ENCODE data around the gene AQP7. TPM values are rescaled to one million over a fixed set of nuclear protein-coding genes. Genes with fewer than 3 reads are reported as not detected.

AQP7 gene
- total RNA-seq, 1 donor from 2014 or later: 5.0 TPM

DNA sequence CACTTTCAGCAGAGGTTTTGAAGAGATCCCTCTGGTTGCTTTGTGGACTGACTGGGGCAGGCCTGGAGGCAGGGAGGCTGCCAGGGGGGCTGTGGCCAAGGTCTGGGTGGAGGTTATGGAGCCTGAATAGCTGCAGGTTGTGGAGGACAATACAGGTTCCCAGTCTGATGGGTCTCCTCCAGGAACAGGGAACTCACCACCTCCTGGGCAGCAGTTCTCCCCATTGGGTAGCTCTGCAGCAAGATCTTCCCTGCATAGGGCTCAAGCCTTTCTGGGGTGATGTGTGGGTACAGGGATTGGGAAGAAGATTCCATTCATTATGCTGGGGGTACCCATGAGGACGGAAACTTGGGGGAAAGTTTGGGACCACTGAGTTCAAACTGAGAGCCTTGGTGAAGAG is 38.2 kb upstream of the AQP7 start:
- no peak for DNase-seq (ENCODE audit: extremely low spot score, unreplicated experiment)
- Mint-ChIP-seq H3K4me3 (no peak overlapping the region), H3K4me1 (ENCODE audit: unreplicated experiment) (peaks cover 20% of the 10 kb centered on the region), H3K27me3 (peaks cover 4% of the 10 kb centered on the region), H3K27ac (no peak overlapping the region), H3K36me3 (no peaks in the 10 kb centered on the region), H3K9me3 (no peaks in the 10 kb centered on the region)
- TF ChIP-seq, protein P1, sequence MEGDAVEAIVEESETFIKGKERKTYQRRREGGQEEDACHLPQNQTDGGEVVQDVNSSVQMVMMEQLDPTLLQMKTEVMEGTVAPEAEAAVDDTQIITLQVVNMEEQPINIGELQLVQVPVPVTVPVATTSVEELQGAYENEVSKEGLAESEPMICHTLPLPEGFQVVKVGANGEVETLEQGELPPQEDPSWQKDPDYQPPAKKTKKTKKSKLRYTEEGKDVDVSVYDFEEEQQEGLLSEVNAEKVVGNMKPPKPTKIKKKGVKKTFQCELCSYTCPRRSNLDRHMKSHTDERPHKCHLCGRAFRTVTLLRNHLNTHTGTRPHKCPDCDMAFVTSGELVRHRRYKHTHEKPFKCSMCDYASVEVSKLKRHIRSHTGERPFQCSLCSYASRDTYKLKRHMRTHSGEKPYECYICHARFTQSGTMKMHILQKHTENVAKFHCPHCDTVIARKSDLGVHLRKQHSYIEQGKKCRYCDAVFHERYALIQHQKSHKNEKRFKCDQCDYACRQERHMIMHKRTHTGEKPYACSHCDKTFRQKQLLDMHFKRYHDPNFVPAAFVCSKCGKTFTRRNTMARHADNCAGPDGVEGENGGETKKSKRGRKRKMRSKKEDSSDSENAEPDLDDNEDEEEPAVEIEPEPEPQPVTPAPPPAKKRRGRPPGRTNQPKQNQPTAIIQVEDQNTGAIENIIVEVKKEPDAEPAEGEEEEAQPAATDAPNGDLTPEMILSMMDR (conservative IDR thresholded peaks at IDR 0.05): no peak

DNA sequence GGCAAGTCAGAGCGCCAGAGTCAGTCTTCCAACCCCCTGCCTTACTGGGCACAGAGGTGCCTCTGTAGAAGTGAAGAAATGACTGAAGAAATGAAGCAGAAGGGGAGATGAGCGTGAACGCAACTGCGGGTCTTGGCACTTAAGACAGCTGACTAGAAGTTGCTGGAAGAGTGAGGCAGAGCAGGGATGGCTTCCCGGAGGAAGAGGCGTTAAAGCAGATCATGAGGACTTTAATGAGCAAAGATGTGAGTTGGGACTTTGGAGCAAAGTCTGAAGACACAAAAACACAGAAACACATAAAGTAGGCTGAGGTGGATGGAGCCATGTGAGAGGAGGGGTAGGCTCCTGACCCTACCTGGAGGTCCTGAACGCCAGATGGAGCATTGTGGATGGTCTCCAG is 37.8 kb upstream of the AQP7 start:
- no peak overlapping the region for H3K27ac Mint-ChIP-seq
- H3K27me3 Mint-ChIP-seq: peaks cover 2% of the 10 kb centered on the region
- H3K9me3 Mint-ChIP-seq: no peaks in the 10 kb centered on the region
- TF ChIP-seq, protein P1 (conservative IDR thresholded peaks at IDR 0.05): no peak
- peaks cover 18% of the 10 kb centered on the region for H3K4me1 Mint-ChIP-seq (ENCODE audit: unreplicated experiment)
- H3K36me3 Mint-ChIP-seq: no peaks in the 10 kb centered on the region
- DNase-seq (ENCODE audit: extremely low spot score, unreplicated experiment): no peak
- H3K4me3 Mint-ChIP-seq: no peak overlapping the region

DNA sequence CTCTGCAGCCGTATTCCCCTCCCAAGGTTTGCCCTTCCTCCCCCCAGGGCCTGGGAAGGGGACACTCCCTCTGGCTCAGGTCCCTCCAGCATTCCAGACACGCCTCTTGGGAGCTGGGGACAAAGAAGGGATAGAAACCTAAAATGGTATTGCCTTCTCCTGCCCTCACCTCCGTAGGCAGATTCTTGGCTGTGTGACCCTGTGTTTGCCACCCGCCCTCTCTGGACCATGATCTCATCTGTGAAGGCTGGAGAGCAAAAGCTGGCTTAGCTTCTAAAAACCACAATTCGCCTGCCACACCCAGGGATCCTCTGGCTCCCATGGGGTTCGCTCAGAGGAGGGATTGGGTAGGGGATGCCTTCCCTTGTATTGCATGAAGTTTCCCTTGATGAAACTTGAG is 37.4 kb upstream of the AQP7 start:
- Mint-ChIP-seq H3K36me3 (no peaks in the 10 kb centered on the region), H3K4me1 (ENCODE audit: unreplicated experiment) (peaks cover 15% of the 10 kb centered on the region), H3K9me3 (no peaks in the 10 kb centered on the region), H3K4me3 (no peak overlapping the region), H3K27ac (no peak overlapping the region), H3K27me3 (no peaks in the 10 kb centered on the region)
- DNase-seq (ENCODE audit: extremely low spot score, unreplicated experiment): no peak
- TF ChIP-seq, protein P1 (conservative IDR thresholded peaks at IDR 0.05): no peak

DNA sequence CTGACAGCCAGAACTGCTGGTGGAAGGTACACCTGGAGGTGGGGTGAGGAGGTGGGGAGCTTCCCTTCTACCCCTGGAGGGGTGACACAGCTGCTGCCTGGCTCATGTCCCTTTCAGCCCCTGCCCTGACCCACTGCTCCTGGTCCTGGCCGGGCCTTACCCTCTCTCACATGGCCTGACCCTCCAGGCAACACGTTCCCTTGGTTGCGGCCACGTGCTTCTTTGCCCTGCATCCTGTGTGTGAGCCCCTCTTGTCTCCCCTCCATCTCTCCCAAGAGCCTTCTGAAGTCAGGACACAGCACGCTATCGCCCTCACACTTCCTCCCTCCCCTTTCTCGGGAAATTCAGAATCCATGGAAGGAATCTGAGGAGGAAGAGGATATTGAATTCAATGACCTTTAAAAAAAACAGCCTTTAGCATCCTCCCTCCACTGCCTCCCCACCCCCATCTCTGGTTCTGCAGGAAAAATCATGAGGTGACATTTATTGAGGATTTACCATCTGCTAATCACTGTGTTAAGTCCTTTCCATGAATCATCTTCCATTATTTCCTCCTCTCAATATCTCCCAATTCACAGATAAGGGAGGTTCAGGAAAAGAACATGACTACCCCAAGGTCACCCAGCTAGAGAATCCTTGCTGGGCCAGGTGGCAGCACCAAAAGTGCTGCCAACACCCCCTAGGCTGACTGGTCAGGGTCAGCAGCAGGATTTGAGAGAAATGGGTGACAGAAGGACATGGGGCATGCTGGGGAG is 36.7 kb upstream of the AQP7 start:
- DNase-seq (ENCODE audit: extremely low spot score, unreplicated experiment): no peak
- H3K27me3 Mint-ChIP-seq: no peaks in the 10 kb centered on the region
- H3K9me3 Mint-ChIP-seq: no peaks in the 10 kb centered on the region
- H3K27ac Mint-ChIP-seq: no peak overlapping the region
- peaks cover 18% of the 10 kb centered on the region for H3K4me1 Mint-ChIP-seq (ENCODE audit: unreplicated experiment)
- TF ChIP-seq, protein P1 (conservative IDR thresholded peaks at IDR 0.05): no peak
- no peaks in the 10 kb centered on the region for H3K36me3 Mint-ChIP-seq
- no peak overlapping the region for H3K4me3 Mint-ChIP-seq

DNA sequence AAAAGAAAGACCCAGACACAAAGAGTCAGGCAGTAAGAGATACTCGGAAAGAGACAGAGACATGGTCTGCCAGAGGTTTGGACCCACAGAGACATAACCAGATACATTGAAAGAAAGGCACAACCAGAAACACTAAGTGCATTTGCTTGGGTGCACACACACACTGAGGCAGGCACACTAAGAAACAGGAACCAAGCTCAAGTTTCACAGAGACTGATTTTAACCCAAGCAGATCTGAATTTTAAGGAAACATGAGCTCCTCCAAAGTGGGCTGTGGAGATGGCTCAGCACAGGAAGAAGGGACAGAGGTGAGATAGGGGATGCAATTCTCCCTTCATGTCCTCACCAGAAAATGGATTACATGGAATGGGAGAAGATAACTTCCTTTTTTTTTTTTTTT is 35.5 kb upstream of the AQP7 start:
- Mint-ChIP-seq H3K9me3 (no peaks in the 10 kb centered on the region), H3K27ac (no peak overlapping the region), H3K27me3 (no peaks in the 10 kb centered on the region), H3K4me1 (ENCODE audit: unreplicated experiment) (peaks cover 20% of the 10 kb centered on the region), H3K36me3 (no peaks in the 10 kb centered on the region), H3K4me3 (no peak overlapping the region)
- TF ChIP-seq, protein P1 (conservative IDR thresholded peaks at IDR 0.05): no peak
- DNase-seq (ENCODE audit: extremely low spot score, unreplicated experiment): no peak
